Hematopoietic multipotent progenitor cell treated with erythropoietin and hydrocortisone succinate and interleukin-3 and kit ligand, for 15 days (in vitro differentiated cells): ENCODE measurements around the gene CELA3B.
"Not testable (repeated sequence)": the region's sequence is repeated elsewhere in the genome, so short reads cannot be mapped to it uniquely, and the experiment has no call there.

Experiments used
- DNase-seq: peaks from one replicate; pipeline ENCODE4 v3.0.0-alpha.2; 2015; ENCODE audit warnings: low spot score

CELA3B gene

DNA sequence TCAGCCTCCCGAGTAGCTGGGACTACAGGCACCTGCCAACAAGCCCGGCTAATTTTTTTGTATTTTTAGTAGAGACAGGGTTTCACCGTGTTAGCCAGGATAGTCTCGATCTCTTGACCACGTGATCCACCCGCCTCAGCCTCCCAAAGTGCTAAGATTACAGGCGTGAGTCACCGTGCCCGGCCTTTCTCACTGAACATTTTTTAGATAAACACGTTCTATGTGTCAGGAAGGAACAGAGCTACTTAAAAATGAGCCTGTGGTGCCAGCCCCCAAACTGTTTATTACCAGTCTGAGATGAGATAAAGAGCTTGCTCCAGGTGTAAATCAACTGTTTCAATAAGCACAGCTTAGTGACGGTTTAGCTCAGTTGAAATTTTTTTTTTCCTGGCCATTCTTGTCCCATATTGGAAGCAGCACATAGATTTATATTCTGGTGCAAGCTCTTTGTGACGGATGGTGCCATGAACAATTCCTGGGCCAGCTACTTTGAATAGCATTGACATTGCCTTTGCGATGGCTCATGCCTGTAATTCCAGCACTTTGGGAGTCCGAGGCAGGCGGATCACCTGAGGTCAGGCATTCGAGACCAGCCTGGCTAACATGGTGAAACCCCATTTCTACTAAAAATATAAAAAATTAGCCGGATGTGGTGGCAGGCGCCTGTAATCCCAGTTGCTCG lies 33.7 kb upstream of the CELA3B start:
- peak; percentile 68 for DNase-seq

DNA sequence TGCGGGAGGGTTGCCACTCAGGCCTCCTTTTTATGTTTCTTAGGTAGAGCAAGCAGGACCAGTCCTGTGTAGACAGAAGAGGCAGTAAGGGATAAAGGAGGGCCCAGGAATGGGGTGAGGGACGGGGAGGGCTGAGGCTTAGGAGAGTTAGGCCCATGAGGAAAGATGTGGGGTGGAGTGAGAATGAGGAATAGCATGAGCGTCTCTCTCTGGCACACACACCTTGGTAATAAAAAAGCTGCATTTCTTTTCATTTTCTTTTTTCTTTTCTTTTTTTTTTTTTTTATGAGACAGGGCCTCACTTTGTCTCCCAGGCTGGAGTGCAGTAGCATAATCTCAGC lies 32.1 kb upstream of the CELA3B start:
- DNase-seq = no peak

- no peak for DNase-seq
Observed at GRCh38 chr1:21946836-21947587, 29.8 kb upstream of the CELA3B start.

GRCh38 chr1:21950734-21951133 lies 26.1 kb upstream of the CELA3B start:
- DNase-seq = no peak

DNA sequence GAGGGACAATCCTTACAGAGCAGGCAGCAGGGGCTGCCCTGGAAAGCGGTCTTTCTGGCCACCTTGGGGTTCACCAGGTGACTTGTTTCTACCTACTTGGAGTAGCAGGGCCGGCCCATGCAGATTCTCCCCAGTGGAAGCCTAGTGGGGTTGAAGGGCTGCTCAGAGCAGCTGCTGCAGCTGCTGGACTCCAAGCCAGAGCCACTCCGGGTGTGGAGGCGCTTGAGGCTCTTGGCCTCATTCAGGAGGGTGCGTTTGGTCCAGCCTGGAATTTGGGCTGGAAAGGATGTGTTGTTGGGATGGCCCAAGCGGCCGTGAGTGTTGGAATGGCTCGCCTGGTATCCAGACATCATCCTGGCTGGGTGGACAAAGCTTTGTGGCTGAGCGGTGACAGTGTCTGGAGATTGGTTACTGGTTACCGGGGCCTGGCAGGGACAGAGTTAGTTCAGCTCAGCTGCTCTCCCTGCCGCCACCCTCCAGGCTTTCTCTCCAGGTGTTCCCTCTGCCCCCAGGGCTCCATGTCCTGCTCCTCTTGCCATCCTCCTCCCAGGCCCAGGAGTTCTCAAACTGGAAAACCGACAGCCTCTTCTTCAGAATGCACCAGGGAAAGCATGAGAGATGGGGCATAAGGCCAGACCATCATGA lies 25.5 kb upstream of the CELA3B start:
- DNase-seq = no peak

DNA sequence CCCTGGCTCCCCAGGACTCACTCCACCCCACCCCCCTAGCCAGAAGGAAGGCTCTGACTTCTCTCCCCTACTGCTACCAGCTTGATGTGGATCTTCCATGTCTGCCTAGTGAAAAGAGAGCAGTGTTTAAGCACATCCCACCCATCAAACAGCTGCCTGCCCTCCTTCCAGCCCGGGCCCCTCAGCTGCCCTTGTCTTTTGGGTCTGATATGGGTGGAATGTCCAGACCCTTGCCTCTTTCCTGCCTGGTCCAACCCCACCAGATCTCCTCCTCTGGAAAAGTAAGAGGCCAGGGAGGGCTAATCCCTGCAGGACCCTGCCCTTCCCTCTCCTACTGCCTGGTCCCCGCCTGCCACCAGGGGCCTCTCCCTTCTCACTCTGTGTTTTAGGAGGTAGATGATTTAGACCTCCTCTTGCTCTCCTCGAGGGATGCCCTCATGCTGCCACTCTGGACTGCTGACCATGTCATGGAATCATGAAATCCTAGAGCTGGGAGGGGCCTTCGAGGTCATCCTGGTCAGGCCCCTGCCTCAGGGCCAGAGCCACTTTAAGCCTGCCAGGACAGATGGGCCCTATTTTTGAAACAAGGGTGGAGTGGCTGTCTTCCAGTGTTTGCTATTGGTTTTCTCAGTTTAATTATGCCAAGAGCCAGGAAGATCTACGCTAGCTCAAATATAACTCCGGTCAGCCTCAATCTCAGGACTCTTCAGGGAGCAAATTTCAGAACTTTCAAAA lies 23.9 kb upstream of the CELA3B start:
- DNase-seq = no peak

DNA sequence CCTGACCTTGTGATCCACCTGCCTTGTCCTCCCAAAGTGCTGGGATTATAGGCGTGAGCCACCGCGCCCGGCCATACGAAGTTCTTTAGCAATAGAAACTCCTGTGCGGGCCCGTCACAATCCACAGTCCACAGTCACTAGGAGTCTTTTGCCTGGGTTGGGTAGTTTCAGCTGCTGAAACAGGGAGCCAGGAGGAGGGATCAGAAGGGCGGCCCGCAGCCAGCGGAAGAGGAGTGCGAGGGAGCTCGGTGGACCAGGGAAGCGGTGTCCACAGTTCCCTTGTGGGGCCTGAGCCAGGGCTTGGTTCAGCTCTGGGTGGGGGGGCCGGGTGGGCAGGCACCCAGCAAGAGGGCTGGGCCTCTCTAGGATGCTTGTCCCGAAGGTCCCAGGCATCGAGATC lies 21.8 kb upstream of the CELA3B start:
- DNase-seq = no peak

DNA sequence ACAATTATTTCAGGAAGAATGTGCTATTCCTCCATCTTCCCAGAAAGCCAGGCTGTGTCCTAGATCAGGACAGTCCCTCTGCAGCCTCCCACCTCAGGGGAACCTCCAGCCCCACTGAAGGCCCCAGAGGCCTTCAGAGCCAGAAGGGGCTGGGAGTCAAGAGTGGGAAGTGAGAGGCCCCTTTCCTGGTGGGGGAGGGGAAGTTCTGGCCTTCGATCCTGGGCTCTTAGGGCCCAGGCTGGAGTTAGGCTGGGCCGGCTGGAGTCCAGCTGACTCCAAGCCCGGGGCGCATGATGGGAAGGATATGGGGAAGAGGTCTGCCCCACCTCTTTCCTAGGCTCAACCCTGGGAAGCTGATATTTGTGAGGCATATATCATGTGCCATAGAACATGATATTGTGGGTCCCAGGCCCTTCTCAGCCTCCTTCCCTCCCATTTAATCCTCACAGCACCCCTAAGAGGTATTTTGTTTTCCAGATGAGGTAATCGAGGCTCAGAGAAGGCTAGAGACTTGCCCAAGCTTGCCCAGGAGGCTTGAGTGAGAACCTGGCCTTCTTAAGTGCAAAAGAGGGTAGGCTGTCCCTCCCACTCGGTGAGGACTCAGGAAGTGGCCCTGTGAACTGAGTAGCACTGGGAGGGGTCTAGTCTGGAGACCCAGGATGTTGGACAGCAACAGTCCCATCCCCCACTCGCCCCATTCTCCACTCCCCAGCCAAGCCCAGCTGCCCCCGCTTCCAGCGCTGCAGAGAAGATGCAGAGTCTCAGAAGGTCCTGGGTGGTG lies 21.1 kb upstream of the CELA3B start:
- DNase-seq = no peak

- no peak for DNase-seq
Observed at GRCh38 chr1:21956720-21957552, 19.9 kb upstream of the CELA3B start.

DNA sequence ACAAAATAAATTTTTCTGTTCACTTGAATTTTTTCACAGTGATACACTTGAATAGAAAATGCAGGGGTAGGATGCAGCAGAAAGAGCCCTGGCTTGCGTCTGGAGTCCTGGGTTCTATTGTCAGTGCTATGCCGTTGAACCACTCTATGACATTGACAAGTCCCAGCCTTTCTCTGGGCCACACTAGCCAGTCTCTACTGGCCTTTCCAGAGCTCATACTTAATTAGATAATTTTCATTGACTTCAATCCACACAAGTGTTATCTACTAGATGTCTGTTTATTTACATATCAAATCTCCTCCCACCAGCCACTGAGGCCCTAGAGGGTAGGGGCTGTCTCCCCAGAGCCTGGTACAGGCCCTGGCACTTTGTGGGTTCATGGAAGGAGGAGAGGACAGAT lies 15.5 kb upstream of the CELA3B start:
- DNase-seq = no peak

GRCh38 chr1:21961799-21962198 lies 15.0 kb upstream of the CELA3B start:
- DNase-seq = no peak

- DNase-seq = peak; percentile 86
Observed at GRCh38 chr1:21963477-21964217, 13.2 kb upstream of the CELA3B start.

- DNase-seq = no peak
Observed at GRCh38 chr1:21966247-21967000, 10.4 kb upstream of the CELA3B start.

DNA sequence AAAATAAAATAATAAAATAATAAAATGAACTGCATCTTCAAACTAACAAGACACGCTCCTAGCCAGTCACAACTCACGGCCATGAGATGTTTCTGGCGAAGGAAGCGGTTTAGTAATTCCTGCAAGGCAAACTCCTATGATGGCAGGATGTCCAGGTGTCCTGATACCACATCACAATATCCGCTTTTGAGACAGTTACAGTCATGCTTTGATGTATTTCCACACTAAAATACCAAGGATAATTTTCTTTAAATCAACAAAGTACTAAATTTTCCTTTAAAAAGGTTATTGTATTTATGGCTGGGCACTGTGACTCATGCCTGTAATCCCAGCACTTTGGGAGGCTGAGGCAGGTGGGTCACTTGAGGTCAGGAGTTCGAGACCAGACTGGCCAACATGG lies 9.6 kb upstream of the CELA3B start:
- not testable (repeated sequence) for DNase-seq

- DNase-seq = not testable (repeated sequence)
Observed at GRCh38 chr1:21969066-21969465, 7.8 kb upstream of the CELA3B start.

DNA sequence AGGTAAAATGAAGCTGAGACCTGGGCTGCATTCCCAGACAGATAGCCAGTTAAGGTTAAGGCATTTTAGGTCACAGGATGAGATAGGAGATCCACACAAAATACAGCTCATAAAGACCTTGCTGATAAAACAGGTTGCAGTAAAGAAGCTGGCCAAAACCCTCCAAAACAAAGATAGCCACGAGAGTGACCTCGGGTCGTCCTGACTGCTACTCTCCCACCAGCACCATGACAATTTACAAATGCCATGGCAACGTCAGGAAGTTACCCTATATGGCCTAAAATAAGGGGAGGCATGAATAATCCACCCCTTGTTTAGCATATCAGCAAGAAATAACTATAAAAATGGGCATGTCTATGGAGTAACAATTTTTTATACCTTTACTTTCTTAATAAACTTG lies 6.3 kb upstream of the CELA3B start:
- DNase-seq = not testable (repeated sequence)

DNA sequence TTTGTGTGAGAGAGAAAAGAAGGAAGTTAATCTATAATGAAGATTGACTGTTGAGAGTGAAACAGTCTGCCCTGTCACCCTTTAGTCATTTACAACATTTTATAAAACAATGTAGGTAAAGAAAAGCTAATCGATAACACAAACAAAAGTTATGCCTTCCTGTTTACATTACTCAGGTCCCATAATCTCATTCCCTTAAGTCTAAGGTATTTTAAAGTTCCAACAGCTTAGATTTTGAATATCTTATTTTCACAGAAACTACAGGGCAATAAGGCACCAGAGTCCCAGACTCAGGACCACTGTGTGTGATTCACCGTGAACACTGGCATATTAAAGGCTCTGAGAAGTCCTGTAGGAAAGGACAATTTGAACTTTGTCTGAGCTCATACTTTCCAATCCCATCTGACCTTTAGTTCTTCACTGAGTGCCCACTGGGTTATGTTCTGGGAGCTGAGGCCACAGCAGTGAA lies 3.8 kb upstream of the CELA3B start:
- DNase-seq = not testable (repeated sequence)

- DNase-seq = not testable (repeated sequence)
Observed at GRCh38 chr1:21973948-21974347, 2.9 kb upstream of the CELA3B start.

- not testable (repeated sequence) for DNase-seq
Observed at GRCh38 chr1:21974699-21975098, 2.1 kb upstream of the CELA3B start.
